Lung microvascular endothelial cell (primary cell): ENCODE measurements around the gene RDH13. TPM values are rescaled to one million over a fixed set of nuclear protein-coding genes. Genes with fewer than 3 reads are reported as not detected.
A peak's percentile ranks its signal among the peaks of the same experiment; 100 is the strongest.
"Not testable (repeated sequence)": the region's sequence is repeated elsewhere in the genome, so short reads cannot be mapped to it uniquely, and the experiment has no call there.

Experiments
- DNase-seq, 2 donors: peaks; one replicate each; pipeline versions ENCODE4 v3.0.0 to v3.0.0-alpha.2; 2010; ENCODE audit warnings: low read depth in 2 of 2
- total RNA-seq: library from RNA; depleted of rRNA; stranded (reverse); fragments of >200 nt; gene quantifications from 2 replicates; pipeline ENCODE4 v1.2.1, GENCODE V29; 2014

Gene RDH13
- total RNA-seq, 1 donor from 2014 or later = 19.0 TPM

- no peak for DNase-seq
Observed at GRCh38 chr19:55015126-55015525, 47.8 kb downstream of the RDH13 start.

GRCh38 chr19:55014714-55015113 lies 48.2 kb downstream of the RDH13 start:
- DNase-seq = peak; percentile 7 to 92

GRCh38 chr19:55013596-55013995 lies 49.4 kb downstream of the RDH13 start:
- no peak for DNase-seq

GRCh38 chr19:55012306-55012705 lies 50.6 kb downstream of the RDH13 start:
- DNase-seq = no peak

GRCh38 chr19:55010561-55010960 lies 52.4 kb downstream of the RDH13 start:
- not testable (repeated sequence) for DNase-seq

- not testable (repeated sequence) for DNase-seq
Observed at GRCh38 chr19:55008781-55009180, 54.2 kb downstream of the RDH13 start.

GRCh38 chr19:55008189-55008588 lies 54.8 kb downstream of the RDH13 start:
- DNase-seq = not testable (repeated sequence)

- DNase-seq = not testable (repeated sequence)
Observed at GRCh38 chr19:55007537-55007936, 55.4 kb downstream of the RDH13 start.

GRCh38 chr19:55006795-55007194 lies 56.2 kb downstream of the RDH13 start:
- not testable (repeated sequence) for DNase-seq

DNA sequence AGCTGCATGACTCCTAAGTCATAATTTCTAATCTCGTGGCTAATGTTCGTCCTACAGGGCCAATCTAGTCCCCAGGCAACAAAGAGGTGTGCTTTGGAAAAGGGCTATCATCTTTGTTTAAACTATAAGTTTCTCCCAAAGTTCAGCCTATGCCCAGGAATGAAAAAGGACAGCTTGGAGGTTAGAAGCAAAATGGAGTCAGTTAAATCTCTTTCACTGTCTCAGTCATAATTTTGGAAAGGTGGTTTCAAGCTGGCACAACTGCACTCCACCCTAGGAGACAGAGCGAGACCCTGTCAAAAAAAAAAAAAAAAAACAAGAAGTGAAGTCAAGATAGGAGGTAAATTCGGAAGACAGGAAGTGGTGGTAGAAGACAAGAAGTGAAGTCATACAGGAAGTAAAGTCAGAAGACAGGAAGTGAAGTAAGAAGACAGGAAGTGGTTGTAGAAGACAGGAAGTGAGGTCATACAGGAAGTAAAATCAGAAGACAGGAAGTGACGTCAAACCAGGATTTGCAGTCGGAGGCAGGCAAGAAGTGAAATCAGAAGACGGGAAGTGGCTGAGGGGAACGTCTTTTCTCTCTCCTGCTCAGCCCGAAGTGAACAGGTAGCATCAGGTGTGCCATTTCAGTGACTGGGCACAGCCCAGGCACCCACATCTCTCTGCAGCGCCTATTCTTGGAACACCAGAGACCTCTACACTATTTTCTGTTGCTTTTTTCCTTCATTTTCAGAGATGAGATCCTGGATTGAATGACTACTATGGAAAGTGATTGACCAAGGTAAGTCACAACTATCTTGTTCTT lies 57.1 kb downstream of the RDH13 start:
- peak; percentile 28 to 81 for DNase-seq

GRCh38 chr19:55000761-55001160 lies 62.2 kb downstream of the RDH13 start:
- no peak for DNase-seq

- DNase-seq = not testable (repeated sequence)
Observed at GRCh38 chr19:54998751-54999239, 64.2 kb downstream of the RDH13 start.

GRCh38 chr19:54995561-54995960 lies 67.4 kb downstream of the RDH13 start:
- DNase-seq = no peak

Other genes with a start within 250 kb of the RDH13 start
- not detected in 2 replicates for gene KIR3DL1, start 246.7 kb downstream of the RDH13 start, total RNA-seq
- not detected in 2 replicates for gene KIR2DS4, start 230.5 kb downstream of the RDH13 start, total RNA-seq
- not detected in 2 replicates for gene KIR3DL2, start 212.7 kb downstream of the RDH13 start, total RNA-seq
- gene FCAR, start 188.9 kb downstream of the RDH13 start, total RNA-seq = not detected in 2 replicates
- gene NCR1, start 157.0 kb downstream of the RDH13 start, total RNA-seq = not detected in 2 replicates
- gene NLRP7, start 115.6 kb downstream of the RDH13 start, total RNA-seq = not detected in 2 replicates
- 0.22 and 2.6 TPM in 2 replicates for gene NLRP2, start 96.8 kb downstream of the RDH13 start, total RNA-seq
- gene GP6, start 24.9 kb downstream of the RDH13 start, total RNA-seq = not detected in 2 replicates
- gene EPS8L1, start 12.7 kb upstream of the RDH13 start, total RNA-seq = 9.9 and 12.0 TPM in 2 replicates
- gene PPP1R12C, start 54.5 kb upstream of the RDH13 start, total RNA-seq = 18.1 and 25.8 TPM in 2 replicates
- gene TNNT1, start 86.1 kb upstream of the RDH13 start, total RNA-seq = 1.7 TPM in 1 of 2 replicates, not detected in the other
- gene TNNI3, start 94.6 kb upstream of the RDH13 start, total RNA-seq = not detected in 2 replicates
- gene DNAAF3, start 103.5 kb upstream of the RDH13 start, total RNA-seq = 0.22 and 0.40 TPM in 2 replicates
- not detected in 2 replicates for gene SYT5, start 117.1 kb upstream of the RDH13 start, total RNA-seq
- gene PTPRH, start 146.4 kb upstream of the RDH13 start, total RNA-seq = under 0.01 TPM in 2 replicates
- gene TMEM86B, start 165.6 kb upstream of the RDH13 start, total RNA-seq = 0.44 and 0.99 TPM in 2 replicates
- gene PPP6R1, start 195.9 kb upstream of the RDH13 start, total RNA-seq = 16.1 and 24.8 TPM in 2 replicates
- gene HSPBP1, start 217.0 kb upstream of the RDH13 start, total RNA-seq = 17.2 and 19.0 TPM in 2 replicates
- under 0.01 and 1.2 TPM in 2 replicates for gene BRSK1, start 220.8 kb upstream of the RDH13 start, total RNA-seq